A673 (cell line): ENCODE results near the gene MFSD6. TPM values are rescaled to one million over a fixed set of nuclear protein-coding genes. Genes with fewer than 3 reads are reported as not detected.

Experiments
- BruUV-seq: library from RNA; stranded (reverse); fragments of 400-500 nt; replicated peaks from 2 replicates; lab custom pipeline; 2021; lab: Mats Ljungman, UMichigan
- CTCF ChIA-PET: fragments of 300-600 bp; sonication (Branson Sonifier 250); formaldehyde crosslinking; loops from one replicate; lab custom pipeline; 2022; ENCODE audit warnings: antibody characterized with exemption; lab: Charles Lee
- POLR2A ChIA-PET: fragments of 300-600 bp; sonication (Branson Sonifier 250); formaldehyde crosslinking; loops from one replicate; lab custom pipeline; 2022; ENCODE audit warnings: antibody characterized with exemption; ENCODE audit not compliant: low non-redundant PET; lab: Charles Lee
- DNase-seq: peaks from one replicate; pipeline ENCODE4 v3.0.0-alpha.2; 2015; ENCODE audit warnings: low spot score
- H3K27ac ChIP-seq: fragments of 200-600 bp; sonication (generic); 2 replicates; pipeline ENCODE4 v1.5.1; 2016; ENCODE audit warnings: mixed run types, low read depth, mild to moderate bottlenecking, mixed read lengths, antibody characterized with exemption, low read length; ENCODE audit not compliant: poor library complexity, severe bottlenecking
- H3K27me3 ChIP-seq: fragments of 200-600 bp; sonication (generic); replicated peaks from 2 replicates; pipeline ENCODE4 v1.6.1; 2017; ENCODE audit warnings: mixed run types, low read depth, mild to moderate bottlenecking, mixed read lengths, antibody characterized with exemption, low read length; ENCODE audit not compliant: insufficient read depth, poor library complexity
- H3K36me3 ChIP-seq: fragments of 200-600 bp; sonication (generic); 2 replicates; pipeline ENCODE4 v1.6.1; 2016; ENCODE audit warnings: mixed run types, mild to moderate bottlenecking, mixed read lengths, antibody characterized with exemption, low read length; ENCODE audit not compliant: insufficient read depth, poor library complexity, severe bottlenecking
- H3K4me1 ChIP-seq: fragments of 200-600 bp; sonication (generic); 2 replicates; pipeline ENCODE4 v1.6.1; 2017; ENCODE audit warnings: mixed run types, mild to moderate bottlenecking, mixed read lengths, antibody characterized with exemption, low read length; ENCODE audit not compliant: insufficient read depth, poor library complexity, severe bottlenecking
- H3K4me3 ChIP-seq: fragments of 200-600 bp; sonication (generic); 2 replicates; pipeline ENCODE4 v1.5.1; 2016; ENCODE audit warnings: low read depth, mixed run types, mild to moderate bottlenecking, mixed read lengths, low read length; ENCODE audit not compliant: poor library complexity, severe bottlenecking
- H3K9me3 ChIP-seq: fragments of 200-600 bp; sonication (generic); 2 replicates; pipeline ENCODE4 v1.6.1; 2016; ENCODE audit warnings: mixed run types, low read depth, mild to moderate bottlenecking, mixed read lengths, antibody characterized with exemption, low read length; ENCODE audit not compliant: poor library complexity, severe bottlenecking
- CTCF ChIP-seq: fragments of 300-800, 200-600 bp; sonication (generic); conservative IDR thresholded peaks from 2 replicates; pipeline ENCODE4 v1.5.1; 2017; ENCODE audit warnings: low read depth, mild to moderate bottlenecking, antibody characterized with exemption, low read length, moderate library complexity, mixed read lengths
- EZH2 ChIP-seq: fragments of 200-600 bp; sonication (generic); IDR thresholded peaks from 2 replicates; pipeline ENCODE4 v1.6.1; 2017; ENCODE audit warnings: borderline replicate concordance, low read depth, mild to moderate bottlenecking, mixed read lengths, antibody characterized with exemption, low read length; ENCODE audit not compliant: poor library complexity, severe bottlenecking
- intact Hi-C: fragments of 100-400 bp; cut with micrococcal nuclease; formaldehyde crosslinking; loops from one replicate; pipeline ENCODE4 v1.10.0; 2022; ENCODE audit not compliant: unreplicated experiment
- total RNA-seq: library from RNA; stranded (reverse); gene quantifications from 2 replicates; pipeline ENCODE4 v1.2.3, GENCODE V29; 2021

The MFSD6 gene
- total RNA-seq, 1 experiment from 2014 or later: 8.4 TPM

DNA sequence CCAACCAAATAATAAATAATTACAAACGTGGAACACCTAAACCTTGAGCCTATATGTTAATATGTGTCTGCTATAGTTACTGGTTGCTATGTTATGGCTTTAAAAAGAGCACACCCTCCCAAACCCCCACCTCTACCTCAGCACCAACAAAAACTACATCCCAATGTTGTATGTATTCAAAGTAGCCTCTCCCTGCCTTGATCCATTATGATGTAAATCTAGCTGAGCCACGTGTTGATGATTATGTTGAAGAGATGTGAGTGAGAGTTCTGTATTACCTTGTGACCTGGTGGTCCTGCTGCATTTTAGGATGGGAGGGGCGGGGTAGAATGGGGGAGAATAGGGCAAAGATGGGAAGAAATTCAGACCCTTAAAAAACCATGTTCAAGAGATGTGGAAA, 4.8 kb downstream of the MFSD6 start:
- Histone ChIP-seq H3K4me3 (no peak overlapping the region), H3K27me3 (no peaks in the 10 kb centered on the region), H3K4me1 (peaks cover 27% of the 10 kb centered on the region), H3K9me3 (no peaks in the 10 kb centered on the region), H3K36me3 (no peaks in the 10 kb centered on the region), H3K27ac (no peak overlapping the region)
- intact Hi-C loops: no loop called here
- BruUV-seq: no TSS peak
- ChIA-PET POLR2A (no interaction called here), CTCF (no interaction called here)
- TF ChIP-seq CTCF (no peak), EZH2 (no peak)
- DNase-seq: no peak

DNA sequence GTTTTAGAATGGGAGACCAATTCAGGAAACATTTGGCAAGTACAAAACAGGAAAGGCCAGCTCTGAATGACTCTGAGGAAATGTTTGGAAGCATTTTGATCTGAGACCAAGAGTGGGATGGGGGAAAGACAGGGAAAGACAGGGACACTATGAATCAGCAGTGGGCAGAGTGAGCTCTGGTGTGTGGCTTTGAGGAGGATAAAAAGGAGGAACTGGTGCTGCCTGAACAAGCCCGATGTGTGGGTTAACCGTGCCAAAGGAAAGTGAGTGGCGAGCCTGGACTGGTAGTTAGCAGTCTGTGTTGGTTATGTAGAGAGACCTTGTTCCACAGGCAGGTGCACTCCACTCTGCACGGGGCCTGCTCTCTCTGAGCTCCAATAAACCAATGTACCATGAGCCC, 5.3 kb downstream of the MFSD6 start:
- TF ChIP-seq CTCF: no peak
- no peak for TF ChIP-seq EZH2
- no TSS peak for BruUV-seq

GRCh38 chr2:190415251-190415650, 7.1 kb downstream of the MFSD6 start:
- DNase-seq: no peak
- no peaks in the 10 kb centered on the region for H3K27me3 ChIP-seq
- H3K4me3 ChIP-seq: no peak overlapping the region
- H3K4me1 ChIP-seq: peaks cover 19% of the 10 kb centered on the region
- BruUV-seq: no TSS peak
- ChIA-PET CTCF (no interaction called here), POLR2A (no interaction called here)
- TF ChIP-seq CTCF (no peak), EZH2 (no peak)
- no peaks in the 10 kb centered on the region for H3K9me3 ChIP-seq
- H3K27ac ChIP-seq: no peak overlapping the region
- intact Hi-C loops: no loop called here
- no peaks in the 10 kb centered on the region for H3K36me3 ChIP-seq

More for the DNA sequence above, 5.3 kb downstream of the MFSD6 start:
- Histone ChIP-seq H3K27me3 (no peaks in the 10 kb centered on the region), H3K4me1 (peaks cover 27% of the 10 kb centered on the region), H3K9me3 (no peaks in the 10 kb centered on the region), H3K4me3 (no peak overlapping the region), H3K27ac (no peak overlapping the region), H3K36me3 (no peaks in the 10 kb centered on the region)
- CTCF ChIA-PET: no interaction called here
- no peak for DNase-seq
- intact Hi-C loops: no loop called here
- POLR2A ChIA-PET: no interaction called here
